Stomach (tissue), 4 donors: ENCODE measurements around the gene MTR.

Experiments used
- CTCF ChIP-seq, 7 experiments: fragments of 450-650 bp in 4 of 7; fragments of 200-600 bp in 3 of 7; sonication (generic) in 3 of 7; IDR thresholded peaks; one replicate each; pipeline ENCODE4 v1.5.1; 2016 to 2019; ENCODE audit warnings: antibody characterized with exemption in 7 of 7, control low read depth in 2 of 7, mild to moderate bottlenecking in 1 of 7
- EP300 ChIP-seq: sonication (generic); formaldehyde crosslinking; IDR thresholded peaks from one replicate; pipeline ENCODE4 v1.6.1; 2017; ENCODE audit warnings: antibody characterized with exemption
- POLR2A ChIP-seq, 4 donors: fragments of 450-650 bp; IDR thresholded peaks; one replicate each; pipeline ENCODE4 v1.6.1; 2016; ENCODE audit warnings: antibody characterized with exemption in 4 of 4, control low read depth in 2 of 4, mild to moderate bottlenecking in 1 of 4, moderate library complexity in 1 of 4

- no peak for TF ChIP-seq CTCF (IDR thresholded peaks at IDR 0.05)
- no peak for TF ChIP-seq POLR2A (IDR thresholded peaks at IDR 0.05)
- TF ChIP-seq EP300: no peak
These were observed 87.6 kb downstream of the MTR start for GRCh38 chr1:236882678-236883077.
